NCI-H1436 (cell line): ENCODE data around the gene OR10A3.

ENCODE experiments used
- DNase-seq: peaks from one replicate; lab custom pipeline; 2025; lab: John Stamatoyannopoulos, UW

OR10A3 gene

GRCh38 chr11:7892059-7892699 is 49.3 kb downstream of the OR10A3 start:
- DNase-seq = no peak

GRCh38 chr11:7890417-7891172 is 50.9 kb downstream of the OR10A3 start:
- no peak for DNase-seq

GRCh38 chr11:7889985-7890384 is 51.5 kb downstream of the OR10A3 start:
- DNase-seq = no peak
